Measurements from ENCODE around the gene TPI1. TPM values are rescaled to one million over a fixed set of nuclear protein-coding genes. Genes with fewer than 3 reads are reported as not detected.
A peak's percentile ranks its signal among the peaks of the same experiment; 100 is the strongest.

The TPI1 gene
- total and polyA plus RNA-seq, 2 donors (not counting 3 experiments of a cell fraction or from before 2014, with no cell fraction given): 643 to 1,816 TPM

- Histone ChIP-seq H3K27me3 (ENCODE audit: control insufficient read depth in 2 of 2, insufficient read depth in 2 of 2, low read length in 2 of 2) (no peaks in the 10 kb centered on the region), H3K4me1 (ENCODE audit: control insufficient read depth, extremely low read depth, insufficient read depth, low read length) (peaks cover 10% of the 10 kb centered on the region), H4K20me1 (replicated peaks; ENCODE audit: control insufficient read depth, extremely low read depth, insufficient read depth, low read length) (no peaks in the 10 kb centered on the region), H3K36me3 (ENCODE audit: control insufficient read depth in 2 of 2, extremely low read depth in 1 of 2, insufficient read depth in 2 of 2, low read length in 2 of 2) (no peaks in the 10 kb centered on the region), H2AFZ (ENCODE audit: low read depth, low read length) (no peak overlapping the region), H3K4me3 (replicated peaks in 1 of 3; ENCODE audit: insufficient read depth in 1 of 3, low read depth in 1 of 3, low read length in 3 of 3) (no peak overlapping the region), H3K9me3 (replicated peaks; ENCODE audit: control insufficient read depth, insufficient read depth, low read length) (no peaks in the 10 kb centered on the region), H3K9ac (replicated peaks; ENCODE audit: extremely low read depth, insufficient read depth, low read length) (no peak overlapping the region), H3K27ac (ENCODE audit: insufficient read depth, low read depth, low read length) (no peak overlapping the region), H3K79me2 (ENCODE audit: control insufficient read depth, insufficient read depth, low read length) (no peaks in the 10 kb centered on the region), H3K4me2 (ENCODE audit: insufficient read depth, low read length) (no peak overlapping the region), H3K9me1 (replicated peaks; ENCODE audit: control insufficient read depth, extremely low read depth, insufficient read depth, low read length) (no peaks in the 10 kb centered on the region)
- no peak for TF ChIP-seq POLR2A (IDR thresholded peaks at IDR 0.05; ENCODE audit: low read depth, low read length)
- no peak for TF ChIP-seq FOS (IDR thresholded peaks at IDR 0.05; ENCODE audit: borderline replicate concordance, insufficient read depth, low read length)
- TF ChIP-seq MYC (IDR thresholded peaks at IDR 0.05; ENCODE audit: low read depth, low read length): no peak
- TF ChIP-seq, protein P1, sequence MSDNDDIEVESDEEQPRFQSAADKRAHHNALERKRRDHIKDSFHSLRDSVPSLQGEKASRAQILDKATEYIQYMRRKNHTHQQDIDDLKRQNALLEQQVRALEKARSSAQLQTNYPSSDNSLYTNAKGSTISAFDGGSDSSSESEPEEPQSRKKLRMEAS (IDR thresholded peaks at IDR 0.05; ENCODE audit: insufficient read depth, insufficient read length): no peak
- no peak for TF ChIP-seq JUN (IDR thresholded peaks at IDR 0.05; ENCODE audit: borderline replicate concordance, insufficient read depth, insufficient read length, low read depth)
- TF ChIP-seq GATA2 (IDR thresholded peaks at IDR 0.05; ENCODE audit: insufficient read depth, insufficient read length, low read depth, low read length): no peak
- TF ChIP-seq, protein P2, sequence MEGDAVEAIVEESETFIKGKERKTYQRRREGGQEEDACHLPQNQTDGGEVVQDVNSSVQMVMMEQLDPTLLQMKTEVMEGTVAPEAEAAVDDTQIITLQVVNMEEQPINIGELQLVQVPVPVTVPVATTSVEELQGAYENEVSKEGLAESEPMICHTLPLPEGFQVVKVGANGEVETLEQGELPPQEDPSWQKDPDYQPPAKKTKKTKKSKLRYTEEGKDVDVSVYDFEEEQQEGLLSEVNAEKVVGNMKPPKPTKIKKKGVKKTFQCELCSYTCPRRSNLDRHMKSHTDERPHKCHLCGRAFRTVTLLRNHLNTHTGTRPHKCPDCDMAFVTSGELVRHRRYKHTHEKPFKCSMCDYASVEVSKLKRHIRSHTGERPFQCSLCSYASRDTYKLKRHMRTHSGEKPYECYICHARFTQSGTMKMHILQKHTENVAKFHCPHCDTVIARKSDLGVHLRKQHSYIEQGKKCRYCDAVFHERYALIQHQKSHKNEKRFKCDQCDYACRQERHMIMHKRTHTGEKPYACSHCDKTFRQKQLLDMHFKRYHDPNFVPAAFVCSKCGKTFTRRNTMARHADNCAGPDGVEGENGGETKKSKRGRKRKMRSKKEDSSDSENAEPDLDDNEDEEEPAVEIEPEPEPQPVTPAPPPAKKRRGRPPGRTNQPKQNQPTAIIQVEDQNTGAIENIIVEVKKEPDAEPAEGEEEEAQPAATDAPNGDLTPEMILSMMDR (IDR thresholded peaks at IDR 0.05; ENCODE audit: extremely low read depth in 1 of 2, insufficient read depth in 1 of 2, low read depth in 1 of 2, low read length in 2 of 2): no peak
- no peak for TF ChIP-seq EZH2 (IDR thresholded peaks at IDR 0.05; ENCODE audit: borderline replicate concordance, low read depth, low read length, severe bottlenecking)
- no peak for TF ChIP-seq POLR2AphosphoS5 (IDR thresholded peaks at IDR 0.05; ENCODE audit: insufficient read depth, low read depth, low read length)
- peak; percentile 38 for FAIRE-seq
- no peak for DNase-seq (ENCODE audit: low read depth, low spot score)
- dilution Hi-C loops (cut with MboI; ENCODE audit: extremely low pct_ligation_motif_present, low sequenced_read_pairs): no loop called here
- ChIA-PET CTCF (interaction anchor here (1.5 kb wide), 1 partner anchor 47 kb away, joined by 6 read pairs; the partner anchor contains the start of gene SPSB2), POLR2A (interaction anchor here (0.5 kb wide), 1 partner anchor 12 kb away, joined by 4 read pairs; no protein-coding TSS in a partner anchor)
- BruUV-seq (replicated peaks): no TSS peak
- intact Hi-C loops (cut with micrococcal nuclease): no loop called here
Observed at GRCh38 chr12:6919588-6919987, 52.3 kb downstream of the TPI1 start.

Other genes with a start within 250 kb of the TPI1 start
- gene LPAR5, start 231.6 kb upstream of the TPI1 start, total RNA-seq: not detected in 2 replicates
- 0.23 and 0.41 TPM in 2 replicates for gene LPAR5, start 231.6 kb upstream of the TPI1 start, polyA plus RNA-seq
- gene ACRBP, start 220.1 kb upstream of the TPI1 start, total RNA-seq: 0.97 and 1.3 TPM in 2 replicates
- gene ACRBP, start 220.1 kb upstream of the TPI1 start, polyA plus RNA-seq: 5.5 and 5.7 TPM in 2 replicates
- gene ING4, start 204.4 kb upstream of the TPI1 start, total RNA-seq: 26.3 and 34.7 TPM in 2 replicates
- 49.6 and 52.0 TPM in 2 replicates for gene ING4, start 204.4 kb upstream of the TPI1 start, polyA plus RNA-seq
- 52.8 and 58.5 TPM in 2 replicates for gene ZNF384, start 178.2 kb upstream of the TPI1 start, total RNA-seq
- gene ZNF384, start 178.2 kb upstream of the TPI1 start, polyA plus RNA-seq: 58.3 and 67.5 TPM in 2 replicates
- 0.14 and 0.55 TPM in 2 replicates for gene PIANP, start 166.7 kb upstream of the TPI1 start, total RNA-seq
- 0.08 and 0.10 TPM in 2 replicates for gene PIANP, start 166.7 kb upstream of the TPI1 start, polyA plus RNA-seq
- gene COPS7A, start 143.5 kb upstream of the TPI1 start, total RNA-seq: 36.5 and 41.1 TPM in 2 replicates
- gene COPS7A, start 143.5 kb upstream of the TPI1 start, polyA plus RNA-seq: 104 and 112 TPM in 2 replicates
- 136 and 147 TPM in 2 replicates for gene MLF2, start 114.4 kb upstream of the TPI1 start, total RNA-seq
- 306 and 319 TPM in 2 replicates for gene MLF2, start 114.4 kb upstream of the TPI1 start, polyA plus RNA-seq
- gene PTMS, start 101.2 kb upstream of the TPI1 start, total RNA-seq: 518 and 555 TPM in 2 replicates
- 661 and 787 TPM in 2 replicates for gene PTMS, start 101.2 kb upstream of the TPI1 start, polyA plus RNA-seq
- gene LAG3, start 95.0 kb upstream of the TPI1 start, total RNA-seq: 3.8 and 4.1 TPM in 2 replicates
- 1.3 and 1.8 TPM in 2 replicates for gene LAG3, start 95.0 kb upstream of the TPI1 start, polyA plus RNA-seq
- not detected in 2 replicates for gene CD4, start 78.0 kb upstream of the TPI1 start, total RNA-seq
- not detected in 2 replicates for gene CD4, start 78.0 kb upstream of the TPI1 start, polyA plus RNA-seq
- gene GPR162, start 45.7 kb upstream of the TPI1 start, total RNA-seq: 8.1 and 13.7 TPM in 2 replicates
- gene GPR162, start 45.7 kb upstream of the TPI1 start, polyA plus RNA-seq: 9.0 and 9.7 TPM in 2 replicates
- gene P3H3, start 39.1 kb upstream of the TPI1 start, total RNA-seq: 76.5 and 92.6 TPM in 2 replicates
- gene P3H3, start 39.1 kb upstream of the TPI1 start, polyA plus RNA-seq: 70.2 and 75.9 TPM in 2 replicates
- gene GNB3, start 26.6 kb upstream of the TPI1 start, total RNA-seq: 9.4 and 14.6 TPM in 2 replicates
- gene GNB3, start 26.6 kb upstream of the TPI1 start, polyA plus RNA-seq: 12.0 and 12.6 TPM in 2 replicates
- gene CDCA3, start 16.2 kb upstream of the TPI1 start, total RNA-seq: 44.3 and 44.8 TPM in 2 replicates
- gene CDCA3, start 16.2 kb upstream of the TPI1 start, polyA plus RNA-seq: 53.5 and 67.2 TPM in 2 replicates
- 126 and 135 TPM in 2 replicates for gene USP5, start 15.4 kb upstream of the TPI1 start, total RNA-seq
- 68.9 and 69.4 TPM in 2 replicates for gene USP5, start 15.4 kb upstream of the TPI1 start, polyA plus RNA-seq
- 3.9 and 6.9 TPM in 2 replicates for gene SPSB2, start 5.8 kb downstream of the TPI1 start, total RNA-seq
- gene SPSB2, start 5.8 kb downstream of the TPI1 start, polyA plus RNA-seq: 3.8 and 5.6 TPM in 2 replicates
- gene LRRC23, start 37.3 kb downstream of the TPI1 start, total RNA-seq: 2.7 and 3.5 TPM in 2 replicates
- gene LRRC23, start 37.3 kb downstream of the TPI1 start, polyA plus RNA-seq: 2.8 and 3.1 TPM in 2 replicates
- 13.8 and 18.6 TPM in 2 replicates for gene ENO2, start 47.0 kb downstream of the TPI1 start, total RNA-seq
- gene ENO2, start 47.0 kb downstream of the TPI1 start, polyA plus RNA-seq: 9.1 and 11.4 TPM in 2 replicates
- 117 and 122 TPM in 2 replicates for gene ATN1, start 60.4 kb downstream of the TPI1 start, total RNA-seq
- gene ATN1, start 60.4 kb downstream of the TPI1 start, polyA plus RNA-seq: 46.4 and 47.1 TPM in 2 replicates
- not detected in 2 replicates for gene RNU7-1, start 76.3 kb downstream of the TPI1 start, total RNA-seq
- gene RNU7-1, start 76.3 kb downstream of the TPI1 start, polyA plus RNA-seq: not detected in 2 replicates
- 153 and 167 TPM in 2 replicates for gene C12orf57, start 76.5 kb downstream of the TPI1 start, total RNA-seq
- gene C12orf57, start 76.5 kb downstream of the TPI1 start, polyA plus RNA-seq: 729 and 802 TPM in 2 replicates
- 1.6 and 1.8 TPM in 2 replicates for gene PTPN6, start 83.8 kb downstream of the TPI1 start, total RNA-seq
- 0.25 and 0.38 TPM in 2 replicates for gene PTPN6, start 83.8 kb downstream of the TPI1 start, polyA plus RNA-seq
- 231 and 244 TPM in 2 replicates for gene PHB2, start 103.1 kb downstream of the TPI1 start, total RNA-seq
- gene PHB2, start 103.1 kb downstream of the TPI1 start, polyA plus RNA-seq: 390 and 409 TPM in 2 replicates
- 54.7 and 56.6 TPM in 2 replicates for gene EMG1, start 103.4 kb downstream of the TPI1 start, total RNA-seq
- gene EMG1, start 103.4 kb downstream of the TPI1 start, polyA plus RNA-seq: 32.7 and 57.7 TPM in 2 replicates
- gene LPCAT3, start 150.9 kb downstream of the TPI1 start, total RNA-seq: 29.3 and 29.5 TPM in 2 replicates
- 36.0 and 37.1 TPM in 2 replicates for gene LPCAT3, start 150.9 kb downstream of the TPI1 start, polyA plus RNA-seq
- 0.38 and 0.83 TPM in 2 replicates for gene C1S, start 193.2 kb downstream of the TPI1 start, total RNA-seq
- 0.16 and 0.32 TPM in 2 replicates for gene C1S, start 193.2 kb downstream of the TPI1 start, polyA plus RNA-seq
- gene C1R, start 224.9 kb downstream of the TPI1 start, total RNA-seq: 3.1 and 3.6 TPM in 2 replicates
- 5.1 and 5.8 TPM in 2 replicates for gene C1R, start 224.9 kb downstream of the TPI1 start, polyA plus RNA-seq
- gene C1RL, start 241.7 kb downstream of the TPI1 start, total RNA-seq: 22.5 and 25.0 TPM in 2 replicates
- gene C1RL, start 241.7 kb downstream of the TPI1 start, polyA plus RNA-seq: 20.9 and 26.3 TPM in 2 replicates